Mesenchymal stem cell (in vitro differentiated cells and primary cell): ENCODE data around the gene PCIF1.

ENCODE experiments used
- DNase-seq: peaks from one replicate; pipeline ENCODE4 v3.0.0-alpha.2; 2013
- H2AFZ ChIP-seq: one replicate; pipeline ENCODE4 v1.6.1; 2013; ENCODE audit warnings: low read depth, mild to moderate bottlenecking, control low read depth, inconsistent platforms, low read length, moderate library complexity
- H2AK5ac ChIP-seq: 2 replicates; pipeline ENCODE4 v1.6.1; 2013; ENCODE audit warnings: low read length, moderate library complexity, mild to moderate bottlenecking, inconsistent platforms; ENCODE audit not compliant: severe bottlenecking
- H2BK120ac ChIP-seq: one replicate; pipeline ENCODE4 v1.6.1; 2013; ENCODE audit warnings: low read depth, mild to moderate bottlenecking, inconsistent platforms, low read length, moderate library complexity
- H2BK12ac ChIP-seq, 2 experiments: one replicate each; pipeline ENCODE4 v1.6.1; 2013; ENCODE audit warnings: inconsistent platforms in 2 of 2, low read length in 2 of 2, mild to moderate bottlenecking in 2 of 2, moderate library complexity in 2 of 2, control low read depth in 1 of 2
- H2BK15ac ChIP-seq: one replicate; pipeline ENCODE4 v1.6.1; 2013; ENCODE audit warnings: mild to moderate bottlenecking, low read depth, inconsistent platforms; ENCODE audit not compliant: poor library complexity, severe bottlenecking
- H2BK5ac ChIP-seq: 2 replicates; pipeline ENCODE4 v1.6.1; 2013; ENCODE audit warnings: low read depth, mild to moderate bottlenecking, low read length, control low read depth, inconsistent platforms; ENCODE audit not compliant: poor library complexity, severe bottlenecking
- H3K14ac ChIP-seq, 2 experiments: one replicate each; pipeline ENCODE4 v1.6.1; 2013; ENCODE audit warnings: inconsistent platforms in 2 of 2, low read length in 2 of 2, control low read depth in 1 of 2, mild to moderate bottlenecking in 1 of 2, moderate library complexity in 1 of 2
- H3K18ac ChIP-seq, 2 experiments: one replicate each; pipeline ENCODE4 v1.6.1; 2013; ENCODE audit warnings: inconsistent platforms in 2 of 2, low read length in 2 of 2, control low read depth in 1 of 2, low read depth in 1 of 2, mild to moderate bottlenecking in 1 of 2
- H3K23ac ChIP-seq, 2 experiments: one replicate each; pipeline ENCODE4 v1.6.1; 2013; ENCODE audit warnings: inconsistent platforms in 2 of 2, low read length in 2 of 2, mild to moderate bottlenecking in 2 of 2, moderate library complexity in 2 of 2, control low read depth in 1 of 2
- H3K27ac ChIP-seq: 2 replicates; pipeline ENCODE4 v1.5.1; 2013; ENCODE audit warnings: mild to moderate bottlenecking, moderate library complexity, low read length, control low read depth, inconsistent platforms; ENCODE audit not compliant: poor library complexity, severe bottlenecking
- H3K27me3 ChIP-seq, 2 experiments: 2 replicates each; pipeline versions ENCODE4 v1.6.1 to v1.7.0; 2013; ENCODE audit warnings: low read length in 2 of 2, mild to moderate bottlenecking in 2 of 2, moderate library complexity in 2 of 2, control low read depth in 1 of 2, inconsistent platforms in 1 of 2; ENCODE audit not compliant: control insufficient read depth in 1 of 2, insufficient read depth in 1 of 2
- H3K36me3 ChIP-seq, 2 experiments: 2 replicates each; pipeline versions ENCODE4 v1.6.1 to v1.7.0; 2013; ENCODE audit warnings: low read length in 2 of 2, control low read depth in 1 of 2, inconsistent platforms in 1 of 2, low read depth in 1 of 2, mild to moderate bottlenecking in 1 of 2; ENCODE audit not compliant: insufficient read depth in 2 of 2, control insufficient read depth in 1 of 2
- H3K4ac ChIP-seq, 2 experiments: one replicate each; pipeline ENCODE4 v1.6.1; 2013; ENCODE audit warnings: inconsistent platforms in 2 of 2, low read length in 2 of 2, mild to moderate bottlenecking in 2 of 2, moderate library complexity in 2 of 2, control low read depth in 1 of 2, low read depth in 1 of 2
- H3K4me1 ChIP-seq: 2 replicates; pipeline ENCODE4 v1.6.1; 2013; ENCODE audit warnings: low read depth, low read length, control low read depth; ENCODE audit not compliant: control insufficient read depth, insufficient read depth
- H3K4me2 ChIP-seq: 2 replicates; pipeline ENCODE4 v1.6.1; 2013; ENCODE audit warnings: low read length, mild to moderate bottlenecking, inconsistent platforms; ENCODE audit not compliant: poor library complexity, severe bottlenecking
- H3K4me3 ChIP-seq, 2 experiments: 2 replicates each; pipeline versions ENCODE4 v1.5.1 to v1.7.0; 2013; ENCODE audit warnings: low read length in 2 of 2, mild to moderate bottlenecking in 2 of 2, control low read depth in 1 of 2, low read depth in 1 of 2; ENCODE audit not compliant: insufficient read depth in 1 of 2
- H3K79me1 ChIP-seq: replicated peaks from 2 replicates; pipeline ENCODE4 v1.6.1; 2013; ENCODE audit warnings: mild to moderate bottlenecking, control low read depth, low read length, inconsistent platforms; ENCODE audit not compliant: poor library complexity, severe bottlenecking
- H3K9ac ChIP-seq: 2 replicates; pipeline ENCODE4 v1.7.0; 2013; ENCODE audit warnings: mild to moderate bottlenecking, low read length, moderate library complexity
- H3K9me3 ChIP-seq: 2 replicates; pipeline ENCODE4 v1.7.0; 2013; ENCODE audit warnings: mild to moderate bottlenecking, low read length; ENCODE audit not compliant: control insufficient read depth
- H4K8ac ChIP-seq: one replicate; pipeline ENCODE4 v1.6.1; 2013; ENCODE audit warnings: inconsistent platforms, mild to moderate bottlenecking, low read length, moderate library complexity
- H4K91ac ChIP-seq: one replicate; pipeline ENCODE4 v1.6.1; 2013; ENCODE audit warnings: mild to moderate bottlenecking, low read length, inconsistent platforms
- WGBS: methylation state at CpG from one replicate; pipeline ENCODE4 v1.1.7; 2013; ENCODE audit warnings: mixed read lengths; 5-methylcytosine and 5-hydroxymethylcytosine counted together

Gene PCIF1

GRCh38 chr20:45957021-45957941 is 22.8 kb downstream of the PCIF1 start:
- no peaks in the 10 kb centered on the region for H3K4me1 ChIP-seq
- no peaks in the 10 kb centered on the region for H3K27me3 ChIP-seq
- peaks cover 26% of the 10 kb centered on the region for H3K79me1 ChIP-seq
- H2BK15ac ChIP-seq = no peak overlapping the region
- no peak overlapping the region for H3K23ac ChIP-seq
- WGBS = 93% methylated on average over 18 of the region's 19 CpGs
- no peak overlapping the region for H2AK5ac ChIP-seq
- H2AFZ ChIP-seq = no peak overlapping the region
- H2BK12ac ChIP-seq = no peak overlapping the region
- no peak overlapping the region for H3K14ac ChIP-seq
- H3K9me3 ChIP-seq = no peaks in the 10 kb centered on the region
- H4K91ac ChIP-seq = no peak overlapping the region
- H4K8ac ChIP-seq = no peak overlapping the region
- H3K18ac ChIP-seq = no peak overlapping the region
- H3K4me3 ChIP-seq = no peak overlapping the region
- no peak overlapping the region for H3K4me2 ChIP-seq
- no peak overlapping the region for H3K27ac ChIP-seq
- H3K9ac ChIP-seq = no peak overlapping the region
- no peak for DNase-seq
- H2BK5ac ChIP-seq = no peak overlapping the region
- no peak overlapping the region for H3K4ac ChIP-seq
- H3K36me3 ChIP-seq = peaks cover 76 to 89% of the 10 kb centered on the region in 2 experiments
- H2BK120ac ChIP-seq = no peak overlapping the region

GRCh38 chr20:45958593-45958992 is 24.1 kb downstream of the PCIF1 start:
- no peak overlapping the region for H3K4me3 ChIP-seq
- H2BK15ac ChIP-seq = no peak overlapping the region
- H2BK12ac ChIP-seq = no peak overlapping the region
- H4K8ac ChIP-seq = no peak overlapping the region
- no peaks in the 10 kb centered on the region for H3K9me3 ChIP-seq
- H2AFZ ChIP-seq = no peak overlapping the region
- peaks cover 30% of the 10 kb centered on the region for H3K79me1 ChIP-seq
- H2BK120ac ChIP-seq = no peak overlapping the region
- H3K9ac ChIP-seq = no peak overlapping the region
- H3K18ac ChIP-seq = no peak overlapping the region
- H3K23ac ChIP-seq = no peak overlapping the region
- H2AK5ac ChIP-seq = no peak overlapping the region
- no peak overlapping the region for H3K14ac ChIP-seq
- no peak for DNase-seq
- H3K4ac ChIP-seq = no peak overlapping the region
- no peak overlapping the region for H4K91ac ChIP-seq
- H3K4me2 ChIP-seq = no peak overlapping the region
- H3K27ac ChIP-seq = no peak overlapping the region
- no peaks in the 10 kb centered on the region for H3K27me3 ChIP-seq
- 94% methylated on average over 3 of the region's 4 CpGs for WGBS
- no peaks in the 10 kb centered on the region for H3K4me1 ChIP-seq
- peaks cover 73 to 87% of the 10 kb centered on the region in 2 experiments for H3K36me3 ChIP-seq
- H2BK5ac ChIP-seq = no peak overlapping the region

GRCh38 chr20:45959126-45959525 is 24.6 kb downstream of the PCIF1 start:
- no peak overlapping the region for H3K4me3 ChIP-seq
- H2BK15ac ChIP-seq = no peak overlapping the region
- H3K23ac ChIP-seq = no peak overlapping the region
- peaks cover 73 to 87% of the 10 kb centered on the region in 2 experiments for H3K36me3 ChIP-seq
- H3K79me1 ChIP-seq = peaks cover 32% of the 10 kb centered on the region
- WGBS = 92% methylated on average over 16 of the region's 16 CpGs
- no peak overlapping the region for H3K18ac ChIP-seq
- no peak overlapping the region for H2BK5ac ChIP-seq
- H4K8ac ChIP-seq = no peak overlapping the region
- no peak overlapping the region for H2AK5ac ChIP-seq
- H3K4me2 ChIP-seq = no peak overlapping the region
- H3K4ac ChIP-seq = no peak overlapping the region
- no peak overlapping the region for H3K9ac ChIP-seq
- H3K4me1 ChIP-seq = no peaks in the 10 kb centered on the region
- H2BK120ac ChIP-seq = no peak overlapping the region
- DNase-seq = no peak
- H4K91ac ChIP-seq = no peak overlapping the region
- no peak overlapping the region for H3K27ac ChIP-seq
- no peak overlapping the region for H2AFZ ChIP-seq
- no peak overlapping the region for H2BK12ac ChIP-seq
- no peaks in the 10 kb centered on the region for H3K27me3 ChIP-seq
- H3K9me3 ChIP-seq = no peaks in the 10 kb centered on the region
- no peak overlapping the region for H3K14ac ChIP-seq

GRCh38 chr20:45959956-45960630 is 25.6 kb downstream of the PCIF1 start:
- H4K91ac ChIP-seq = no peak overlapping the region
- H3K9ac ChIP-seq = no peak overlapping the region
- H3K4me1 ChIP-seq = no peaks in the 10 kb centered on the region
- no peaks in the 10 kb centered on the region for H3K27me3 ChIP-seq
- H2BK120ac ChIP-seq = no peak overlapping the region
- no peak overlapping the region for H2AFZ ChIP-seq
- no peak overlapping the region for H3K14ac ChIP-seq
- H3K27ac ChIP-seq = no peak overlapping the region
- H4K8ac ChIP-seq = no peak overlapping the region
- no peak overlapping the region for H2AK5ac ChIP-seq
- no peak overlapping the region for H3K18ac ChIP-seq
- no peak overlapping the region for H2BK15ac ChIP-seq
- H3K4ac ChIP-seq = no peak overlapping the region
- no peak overlapping the region for H3K4me2 ChIP-seq
- DNase-seq = no peak
- peaks cover 35% of the 10 kb centered on the region for H3K79me1 ChIP-seq
- peaks cover 77 to 96% of the 10 kb centered on the region in 2 experiments for H3K36me3 ChIP-seq
- 100% methylated on average over 13 of the region's 14 CpGs for WGBS
- no peak overlapping the region for H2BK5ac ChIP-seq
- H3K4me3 ChIP-seq = no peak overlapping the region
- no peak overlapping the region for H2BK12ac ChIP-seq
- H3K9me3 ChIP-seq = no peaks in the 10 kb centered on the region
- no peak overlapping the region for H3K23ac ChIP-seq
